HG03139 (cell line): ENCODE measurements around the gene ZNF668.
"Not testable (repeated sequence)": the region's sequence is repeated elsewhere in the genome, so short reads cannot be mapped to it uniquely, and the experiment has no call there.

Experiments used
- ATAC-seq: cut with Tn5 transposase; IDR thresholded peaks from one replicate; pipeline ENCODE4 v1.9.1; 2021; ENCODE audit not compliant: unreplicated experiment

The ZNF668 gene

GRCh38 chr16:31100876-31101641 is 27.0 kb upstream of the ZNF668 start:
- ATAC-seq, result not testable (repeated sequence)

GRCh38 chr16:31099860-31100638 is 26.0 kb upstream of the ZNF668 start:
- ATAC-seq, result no peak

GRCh38 chr16:31094424-31095120 is 20.5 kb upstream of the ZNF668 start, which contains the start of gene VKORC1:
VKORC1 (minus strand) TSS chr16:31094797; CDS start chr16:31094729, 68 bp downstream.
- peak; percentile 86 for ATAC-seq

GRCh38 chr16:31094088-31094423 is 20.0 kb upstream of the ZNF668 start:
- ATAC-seq, result no peak

- ATAC-seq, result no peak
Measured at GRCh38 chr16:31093132-31093703, 19.2 kb upstream of the ZNF668 start.

GRCh38 chr16:31092330-31092729 is 18.3 kb upstream of the ZNF668 start:
- no peak for ATAC-seq

- no peak for ATAC-seq
Measured at GRCh38 chr16:31090540-31090939, 16.5 kb upstream of the ZNF668 start.

GRCh38 chr16:31089199-31089598 is 15.2 kb upstream of the ZNF668 start:
- ATAC-seq, result no peak

GRCh38 chr16:31088459-31089183 is 14.6 kb upstream of the ZNF668 start, which contains the start of gene PRSS53:
PRSS53 (minus strand) TSS chr16:31088943; CDS start chr16:31088809, 134 bp downstream.
- ATAC-seq, result no peak

GRCh38 chr16:31087971-31088370 is 13.9 kb upstream of the ZNF668 start:
- ATAC-seq, result no peak

GRCh38 chr16:31087481-31087880 is 13.4 kb upstream of the ZNF668 start:
- no peak for ATAC-seq

GRCh38 chr16:31086629-31086906 is 12.5 kb upstream of the ZNF668 start:
- no peak for ATAC-seq

- ATAC-seq, result no peak
Measured at GRCh38 chr16:31085873-31086628, 12.0 kb upstream of the ZNF668 start.

- no peak for ATAC-seq
Measured at GRCh38 chr16:31085411-31085810, 11.4 kb upstream of the ZNF668 start.

- no peak for ATAC-seq
Measured at GRCh38 chr16:31084584-31085302, 10.7 kb upstream of the ZNF668 start.

GRCh38 chr16:31083981-31084380 is 9.9 kb upstream of the ZNF668 start:
- ATAC-seq, result no peak

- ATAC-seq, result no peak
Measured at GRCh38 chr16:31083556-31083955, 9.5 kb upstream of the ZNF668 start.

- no peak for ATAC-seq
Measured at GRCh38 chr16:31083081-31083480, 9.0 kb upstream of the ZNF668 start.

GRCh38 chr16:31082368-31083045 is 8.5 kb upstream of the ZNF668 start:
- no peak for ATAC-seq
